ENCODE results near the gene HOXA2. TPM values are rescaled to one million over a fixed set of nuclear protein-coding genes. Genes with fewer than 3 reads are reported as not detected.

HOXA2 gene
- total and polyA plus RNA-seq, 2 of the 8 experiments (the other 6 are each of a cell fraction or from before 2014, with no cell fraction given), result not detected

DNA sequence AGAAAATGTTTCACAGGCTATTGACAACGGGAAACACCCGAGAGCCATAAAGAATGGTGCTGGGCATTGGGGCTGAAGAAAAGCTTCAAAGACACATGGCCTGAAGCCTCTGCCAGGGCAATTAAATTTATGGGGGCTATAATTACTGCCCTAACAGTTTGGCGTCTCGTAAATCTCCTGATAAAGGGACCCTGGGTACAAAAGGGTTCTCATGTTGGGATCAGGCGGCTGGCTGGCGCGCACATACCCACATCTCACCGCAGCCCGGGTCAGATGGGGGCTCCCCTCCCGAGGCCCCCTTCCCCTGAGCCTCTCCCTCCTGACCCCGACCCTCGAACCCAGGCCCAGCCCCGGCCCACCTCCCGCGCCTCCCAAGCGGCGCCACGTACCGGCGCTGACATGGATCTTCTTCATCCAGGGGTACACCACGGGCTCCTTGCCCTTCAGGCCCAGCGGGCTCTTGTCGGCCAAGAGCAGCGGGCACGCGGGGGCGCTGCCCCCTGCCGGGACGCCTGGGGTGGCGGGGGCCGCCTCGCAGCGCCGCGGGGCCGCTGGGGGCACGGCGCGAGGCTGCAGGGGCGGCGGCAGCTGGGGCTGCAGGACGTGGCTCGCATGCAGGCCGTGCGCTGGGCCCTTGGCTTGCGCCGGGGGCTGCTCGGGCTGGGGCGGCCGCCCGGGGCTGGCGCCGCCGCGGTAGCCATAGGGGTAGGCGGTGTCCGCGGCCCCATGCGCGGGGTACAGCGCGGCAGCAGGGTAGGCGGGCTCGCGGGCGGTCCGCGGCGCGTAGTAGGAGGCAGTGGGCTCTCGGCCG is 27.5 kb upstream of the HOXA2 start:
- H2BK5ac ChIP-seq (ENCODE audit: low read depth, low read length), result no peak overlapping the region
- peak overlapping the region; percentile 56 to 63 for H3K4me2 ChIP-seq (ENCODE audit: insufficient read depth in 1 of 2, low read depth in 2 of 2, low read length in 2 of 2)
- no peaks in the 10 kb centered on the region for H3K79me1 ChIP-seq (ENCODE audit: low read depth, low read length)
- H3K23me2 ChIP-seq (ENCODE audit: low read depth, low read length), result peaks cover 4% of the 10 kb centered on the region; the same call in 1 of the 2 replicates
- peak; percentile 6 for TF ChIP-seq RNF2 (IDR thresholded peaks at IDR 0.05; ENCODE audit: borderline replicate concordance, low read depth, low read length, missing control alignments, poor library complexity, severe bottlenecking)
- TF ChIP-seq SP2 (IDR thresholded peaks at IDR 0.05; ENCODE audit: low read length), result no peak
- peak; percentile 87 for TF ChIP-seq SUZ12 (IDR thresholded peaks at IDR 0.05; ENCODE audit: low read length)
- peak; percentile 97 for TF ChIP-seq EZH2 (IDR thresholded peaks at IDR 0.05; ENCODE audit: low read depth, low read length, severe bottlenecking)
- TF ChIP-seq CBX8 (IDR thresholded peaks at IDR 0.05; ENCODE audit: borderline replicate concordance, low read depth, low read length), result peak; percentile 96; the same call in 1 of the 2 replicates
- H3K9me3 ChIP-seq (ENCODE audit: insufficient read depth in 2 of 2, low read depth in 1 of 2, low read length in 1 of 2), result peaks cover 0 to 4% of the 10 kb centered on the region in 2 experiments; a peak in 1 of 4 replicates
- peaks cover 0 to 4% (median 2%) of the 10 kb centered on the region in 4 experiments; a peak in 4 of 7 replicates for H3K4me1 ChIP-seq (replicated peaks in 1 of 4; ENCODE audit: control insufficient read depth in 3 of 4, insufficient read depth in 4 of 4, low read length in 3 of 4)
- H4K8ac ChIP-seq (ENCODE audit: extremely low read depth, insufficient read depth, low read length), result no peak overlapping the region
- H3K9ac ChIP-seq (replicated peaks in 1 of 4; ENCODE audit: extremely low read depth in 1 of 4, low read depth in 3 of 4, low read length in 3 of 4), result no peak overlapping the region
- H3K79me2 ChIP-seq (ENCODE audit: control insufficient read depth in 1 of 2, insufficient read depth in 2 of 2, low read length in 2 of 2), result no peaks in the 10 kb centered on the region
- DNase-seq (ENCODE audit: low read depth in 1 of 2, low spot score in 2 of 2) (peak in 1 of 2 experiments; percentile 59), FAIRE-seq (no peak)
- H3K23ac ChIP-seq (ENCODE audit: insufficient read length), result no peak overlapping the region
- H3K27me3 ChIP-seq (replicated peaks in 1 of 4; ENCODE audit: control insufficient read depth in 3 of 4, extremely low read depth in 1 of 4, insufficient read depth in 3 of 4, low read length in 3 of 4), result peaks cover 98 to 100% (median 100%) of the 10 kb centered on the region in 4 experiments
- peaks cover 0 to 16% (median 0%) of the 10 kb centered on the region in 4 experiments; a peak in 2 of 8 replicates for H3K36me3 ChIP-seq (ENCODE audit: control insufficient read depth in 2 of 4, insufficient read depth in 4 of 4, low read length in 3 of 4)
- H3K4ac ChIP-seq (replicated peaks; ENCODE audit: insufficient read length, low read depth, low read length), result no peak overlapping the region
- no peak overlapping the region for H4K91ac ChIP-seq (replicated peaks; ENCODE audit: insufficient read length, low read length)
- H3K27ac ChIP-seq (ENCODE audit: low read depth, low read length), result no peak overlapping the region
- whole genome bisulfite sequencing, 2 experiments (ENCODE audit: extremely low coverage in 1 of 2, insufficient coverage in 1 of 2, insufficient read length in 1 of 2, insufficient replicate concordance in 2 of 2, low coverage in 1 of 2, low lambda C conversion rate in 2 of 2, missing lambda C conversion rate in 1 of 2), result 11% methylated on average over 30 of the region's 72 CpGs; no CpG with 5 or more reads in 1 of the 2 experiments
- H3K56ac ChIP-seq (replicated peaks; ENCODE audit: insufficient read length, low read depth, low read length), result no peak overlapping the region
- no peak overlapping the region for H4K5ac ChIP-seq (ENCODE audit: insufficient read length, low read depth, low read length)
- POLR2A ChIA-PET (ENCODE audit: partially characterized antibody), result no interaction called here
- H2AK5ac ChIP-seq (ENCODE audit: low read depth, low read length), result no peak overlapping the region
- H2BK20ac ChIP-seq (ENCODE audit: low read length), result no peak overlapping the region
- CTCF ChIA-PET (ENCODE audit: partially characterized antibody), result interaction anchor here (1.4 to 2.4 kb wide), 3 partner anchors 10 to 266 kb away, joined by 3 to 13 read pairs (median 7); partner anchors contain the start of gene HOXA5
- H4K20me1 ChIP-seq (replicated peaks in 1 of 2; ENCODE audit: control insufficient read depth in 1 of 2, insufficient read depth in 2 of 2, low read length in 2 of 2), result peaks cover 14 to 32% of the 10 kb centered on the region in 2 experiments
- H2BK12ac ChIP-seq (ENCODE audit: low read depth, low read length), result no peak overlapping the region
- H3K14ac ChIP-seq (ENCODE audit: insufficient read length), result no peak overlapping the region
- no peak overlapping the region for H2BK120ac ChIP-seq (replicated peaks; ENCODE audit: low read depth, low read length)
- H2AFZ ChIP-seq (ENCODE audit: low read length), result no peak overlapping the region
- no peak overlapping the region for H2BK15ac ChIP-seq (ENCODE audit: low read length)
- peak overlapping the region in 2 of 4 experiments; percentile 11 to 60; a peak in 3 of 8 replicates for H3K4me3 ChIP-seq (ENCODE audit: extremely low read depth in 1 of 4, insufficient read depth in 2 of 4, low read depth in 3 of 4, low read length in 4 of 4)
- H3K18ac ChIP-seq (ENCODE audit: extremely low read depth, low read length), result no peak overlapping the region
